LNCaP clone FGC (cell line): Measurements from ENCODE around the gene RMI1.
"Not testable (repeated sequence)": the region's sequence is repeated elsewhere in the genome, so short reads cannot be mapped to it uniquely, and the experiment has no call there.

Experiments
- DNase-seq: peaks from one replicate; pipeline ENCODE4 v3.0.0-alpha.2; 2011; ENCODE audit warnings: low read depth
- H3K4me3 ChIP-seq: 2 replicates; pipeline ENCODE4 v1.5.1; 2011; ENCODE audit warnings: mild to moderate bottlenecking, low read depth, low read length, control low read depth
- TF ChIP-seq, protein P1 (sequence below): IDR thresholded peaks from 2 replicates; pipeline ENCODE4 v1.5.1; 2012; ENCODE audit warnings: mild to moderate bottlenecking; ENCODE audit not compliant: control insufficient read depth, insufficient read depth; ENCODE audit errors: extremely low read depth

Gene RMI1

DNA sequence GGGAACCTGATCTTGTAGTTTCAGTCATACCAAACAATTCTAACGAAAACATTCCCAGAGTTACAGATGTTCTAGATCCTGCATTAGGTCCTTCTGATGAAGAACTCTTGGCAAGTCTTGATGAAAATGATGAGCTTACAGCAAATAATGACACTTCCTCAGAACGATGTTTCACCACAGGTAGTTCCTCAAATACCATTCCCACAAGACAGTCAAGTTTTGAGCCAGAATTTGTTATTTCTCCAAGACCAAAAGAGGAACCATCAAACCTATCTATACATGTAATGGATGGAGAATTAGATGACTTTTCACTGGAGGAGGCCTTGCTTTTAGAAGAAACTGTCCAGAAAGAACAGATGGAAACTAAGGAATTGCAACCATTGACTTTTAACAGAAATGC lies 21.0 kb downstream of the RMI1 start:
- TF ChIP-seq, protein P1, sequence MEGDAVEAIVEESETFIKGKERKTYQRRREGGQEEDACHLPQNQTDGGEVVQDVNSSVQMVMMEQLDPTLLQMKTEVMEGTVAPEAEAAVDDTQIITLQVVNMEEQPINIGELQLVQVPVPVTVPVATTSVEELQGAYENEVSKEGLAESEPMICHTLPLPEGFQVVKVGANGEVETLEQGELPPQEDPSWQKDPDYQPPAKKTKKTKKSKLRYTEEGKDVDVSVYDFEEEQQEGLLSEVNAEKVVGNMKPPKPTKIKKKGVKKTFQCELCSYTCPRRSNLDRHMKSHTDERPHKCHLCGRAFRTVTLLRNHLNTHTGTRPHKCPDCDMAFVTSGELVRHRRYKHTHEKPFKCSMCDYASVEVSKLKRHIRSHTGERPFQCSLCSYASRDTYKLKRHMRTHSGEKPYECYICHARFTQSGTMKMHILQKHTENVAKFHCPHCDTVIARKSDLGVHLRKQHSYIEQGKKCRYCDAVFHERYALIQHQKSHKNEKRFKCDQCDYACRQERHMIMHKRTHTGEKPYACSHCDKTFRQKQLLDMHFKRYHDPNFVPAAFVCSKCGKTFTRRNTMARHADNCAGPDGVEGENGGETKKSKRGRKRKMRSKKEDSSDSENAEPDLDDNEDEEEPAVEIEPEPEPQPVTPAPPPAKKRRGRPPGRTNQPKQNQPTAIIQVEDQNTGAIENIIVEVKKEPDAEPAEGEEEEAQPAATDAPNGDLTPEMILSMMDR, result no peak
- no peak for DNase-seq
- H3K4me3 ChIP-seq, result no peak overlapping the region

DNA sequence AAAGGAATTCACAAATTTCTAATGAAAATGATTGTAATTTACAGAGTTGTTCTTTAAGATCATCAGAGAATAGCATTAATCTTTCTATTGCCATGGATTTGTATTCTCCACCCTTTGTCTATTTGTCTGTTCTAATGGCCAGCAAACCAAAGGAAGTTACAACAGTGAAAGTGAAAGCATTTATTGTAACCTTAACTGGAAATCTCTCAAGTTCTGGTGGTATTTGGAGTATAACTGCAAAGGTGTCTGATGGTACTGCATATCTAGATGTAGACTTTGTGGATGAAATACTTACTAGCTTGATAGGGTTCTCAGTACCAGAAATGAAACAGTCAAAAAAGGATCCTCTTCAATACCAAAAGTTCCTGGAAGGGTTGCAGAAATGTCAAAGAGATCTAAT lies 21.7 kb downstream of the RMI1 start:
- DNase-seq, result no peak
- TF ChIP-seq, protein P1, result no peak
- no peak overlapping the region for H3K4me3 ChIP-seq

DNA sequence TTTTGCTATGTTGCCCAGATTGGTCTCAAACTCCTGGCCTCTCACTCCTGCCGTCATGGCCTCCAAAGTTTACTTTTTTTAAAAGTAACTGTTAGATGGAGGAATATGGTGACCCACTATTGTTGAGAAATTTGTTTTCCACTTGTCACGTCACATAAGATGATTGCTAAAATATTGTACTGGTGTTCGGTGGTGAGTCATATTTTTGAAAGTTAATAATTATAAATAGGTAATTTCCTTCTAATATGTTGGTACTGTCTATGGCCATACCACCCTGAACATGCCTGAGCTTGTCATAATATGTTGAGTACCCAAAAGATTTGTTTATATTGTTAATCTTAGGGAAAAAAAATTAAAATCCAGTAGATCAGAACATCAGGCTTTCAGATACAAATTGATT lies 22.6 kb downstream of the RMI1 start:
- no peak for DNase-seq
- no peak overlapping the region for H3K4me3 ChIP-seq
- TF ChIP-seq, protein P1, result no peak

DNA sequence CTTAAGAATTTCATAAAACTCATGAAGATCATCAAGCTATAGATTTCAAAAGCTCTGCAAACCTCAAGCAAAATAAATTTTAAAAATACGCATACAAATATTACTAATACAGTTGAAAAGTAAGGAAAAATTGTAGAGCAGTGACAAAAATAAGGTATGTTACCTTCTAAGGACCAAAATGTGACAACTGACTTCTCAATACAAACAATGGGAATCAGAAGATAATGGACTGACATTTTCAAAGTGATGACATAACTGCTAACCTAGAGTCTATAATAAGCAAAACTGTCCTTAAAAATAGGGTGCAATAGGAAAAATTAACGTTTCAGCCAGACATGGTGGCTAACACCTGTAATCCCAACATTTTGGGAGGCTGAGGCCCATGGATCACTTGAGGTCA lies 27.1 kb downstream of the RMI1 start:
- no peak for DNase-seq
- TF ChIP-seq, protein P1, result no peak
- H3K4me3 ChIP-seq, result no peak overlapping the region

DNA sequence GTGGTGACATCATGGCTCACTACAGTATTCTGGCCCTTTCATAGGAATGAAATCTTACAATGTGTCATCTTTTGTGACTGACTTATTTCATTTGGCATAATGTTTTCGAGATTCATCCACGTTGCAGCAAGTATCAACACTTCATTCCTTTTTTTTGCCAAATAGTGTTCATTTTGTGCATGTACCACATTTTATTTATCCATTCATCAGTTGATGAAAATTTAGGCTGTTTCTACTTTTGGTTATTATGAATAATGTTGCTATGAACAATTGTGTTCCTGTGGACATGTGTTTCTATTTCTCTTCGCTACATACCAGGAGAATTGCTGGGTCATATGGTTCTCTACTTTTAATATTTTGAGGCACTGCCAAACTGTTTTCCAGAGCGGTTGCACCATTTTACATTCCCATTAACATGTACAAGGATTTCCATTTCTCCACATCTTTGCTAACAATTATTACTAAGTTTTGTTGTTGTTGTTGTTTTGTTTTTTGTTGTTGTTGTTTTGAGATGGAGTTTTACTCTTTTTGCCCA lies 43.5 kb downstream of the RMI1 start:
- TF ChIP-seq, protein P1, result no peak
- DNase-seq, result no peak
- no peak overlapping the region for H3K4me3 ChIP-seq

DNA sequence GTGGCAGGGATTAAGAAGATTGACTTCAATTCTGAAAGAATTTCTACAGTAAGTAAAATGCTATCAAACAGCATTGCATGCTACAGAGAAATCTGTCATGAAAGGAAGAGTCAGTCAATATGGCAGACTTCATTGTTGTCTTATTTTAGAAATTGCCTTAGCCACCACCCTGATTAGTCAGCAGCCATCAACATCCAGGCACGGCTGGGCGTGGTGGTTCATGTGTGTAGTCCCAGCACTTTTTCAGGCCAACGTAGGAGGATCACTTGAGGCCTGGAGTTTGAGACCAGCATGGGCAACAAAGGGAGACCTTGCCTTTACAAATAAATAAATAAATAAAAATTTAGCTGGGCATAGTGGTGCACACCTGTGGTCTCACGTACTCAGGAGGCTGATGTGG lies 46.6 kb downstream of the RMI1 start:
- no peak for DNase-seq
- TF ChIP-seq, protein P1, result no peak
- H3K4me3 ChIP-seq, result no peak overlapping the region

DNA sequence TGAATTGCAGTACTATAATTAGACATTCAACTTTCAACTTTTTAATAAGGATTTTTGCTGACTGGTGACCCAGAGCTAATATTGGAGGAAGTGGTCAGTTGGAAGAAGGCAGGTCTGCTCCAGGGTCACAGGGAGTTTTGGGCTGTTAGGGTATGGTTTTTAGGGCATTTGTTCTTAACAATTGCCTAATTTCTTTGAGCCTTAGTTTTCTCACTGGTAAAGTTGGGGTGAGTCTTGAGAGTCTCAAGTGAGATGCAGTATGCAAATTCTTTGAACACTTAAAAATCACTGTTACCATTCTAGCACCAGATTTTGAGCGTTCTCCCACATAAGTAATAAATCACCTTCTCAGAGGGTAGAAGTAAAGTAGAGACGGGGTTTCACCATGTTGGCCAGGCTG lies 50.9 kb downstream of the RMI1 start:
- TF ChIP-seq, protein P1, result no peak
- DNase-seq, result no peak
- no peak overlapping the region for H3K4me3 ChIP-seq

DNA sequence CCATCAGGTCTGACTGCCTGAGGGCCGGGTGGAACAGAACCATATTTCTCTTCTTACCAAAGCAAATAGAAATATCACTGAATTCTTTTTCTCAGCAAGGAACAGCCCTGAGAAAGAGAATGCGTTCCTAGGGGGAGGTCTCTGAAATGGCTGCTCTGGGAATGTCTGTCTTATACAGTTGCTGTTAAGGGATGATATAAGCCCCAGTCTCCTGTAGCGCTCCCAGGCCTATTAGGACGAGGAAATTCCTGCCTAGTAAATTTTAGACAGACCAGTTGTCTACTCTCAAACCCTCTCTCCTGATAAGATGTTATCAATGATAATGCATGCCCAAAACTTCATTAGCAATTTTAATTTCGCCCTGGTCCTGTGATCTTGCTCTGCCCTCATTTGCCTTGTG lies 61.3 kb downstream of the RMI1 start:
- not testable (repeated sequence) for DNase-seq, H3K4me3 ChIP-seq
